ENCODE results near the gene COPZ2.
"Not testable (repeated sequence)": the region's sequence is repeated elsewhere in the genome, so short reads cannot be mapped to it uniquely, and the experiment has no call there.

COPZ2 gene

GRCh38 chr17:47994724-47995123 lies 42.9 kb downstream of the COPZ2 start:
- Histone ChIP-seq H3K9ac (ENCODE audit: low read depth, low read length) (no peak overlapping the region), H3K27ac (ENCODE audit: low read depth, low read length) (peak overlapping the region; percentile 61), H3K9me3 (ENCODE audit: control insufficient read depth, insufficient read depth, low read length) (no peaks in the 10 kb centered on the region), H3K36me3 (ENCODE audit: control insufficient read depth, insufficient read depth, low read length) (no peaks in the 10 kb centered on the region), H3K27me3 (ENCODE audit: control insufficient read depth, insufficient read depth, low read length) (0 out of 2 replicates have a peak, but pooled peaks cover 3% of the 10 kb centered on the region), H3K4me1 (ENCODE audit: control insufficient read depth, insufficient read depth, low read length) (peaks cover 35% of the 10 kb centered on the region), H3K4me3 (ENCODE audit: low read depth, low read length) (no peak overlapping the region)

- Histone ChIP-seq H3K27me3 (ENCODE audit: control insufficient read depth, insufficient read depth, low read length) (0 out of 2 replicates have a peak, but pooled peaks cover 3% of the 10 kb centered on the region), H3K4me3 (ENCODE audit: low read depth, low read length) (no peak overlapping the region), H3K36me3 (ENCODE audit: control insufficient read depth, insufficient read depth, low read length) (no peaks in the 10 kb centered on the region), H3K4me1 (ENCODE audit: control insufficient read depth, insufficient read depth, low read length) (peaks cover 31% of the 10 kb centered on the region), H3K27ac (ENCODE audit: low read depth, low read length) (no peak overlapping the region), H3K9ac (ENCODE audit: low read depth, low read length) (no peak overlapping the region), H3K9me3 (ENCODE audit: control insufficient read depth, insufficient read depth, low read length) (no peaks in the 10 kb centered on the region)
These were observed 43.6 kb downstream of the COPZ2 start for GRCh38 chr17:47993964-47994363.

GRCh38 chr17:47993031-47993564 lies 44.5 kb downstream of the COPZ2 start:
- Histone ChIP-seq H3K27me3 (ENCODE audit: control insufficient read depth, insufficient read depth, low read length) (0 out of 2 replicates have a peak, but pooled peaks cover 3% of the 10 kb centered on the region), H3K4me1 (ENCODE audit: control insufficient read depth, insufficient read depth, low read length) (peaks cover 31% of the 10 kb centered on the region), H3K9me3 (ENCODE audit: control insufficient read depth, insufficient read depth, low read length) (no peaks in the 10 kb centered on the region), H3K4me3 (ENCODE audit: low read depth, low read length) (no peak overlapping the region), H3K27ac (ENCODE audit: low read depth, low read length) (no peak overlapping the region), H3K36me3 (ENCODE audit: control insufficient read depth, insufficient read depth, low read length) (no peaks in the 10 kb centered on the region), H3K9ac (ENCODE audit: low read depth, low read length) (no peak overlapping the region)

- Histone ChIP-seq H3K27ac (ENCODE audit: low read depth, low read length) (no peak overlapping the region), H3K4me1 (ENCODE audit: control insufficient read depth, insufficient read depth, low read length) (peaks cover 39% of the 10 kb centered on the region), H3K36me3 (ENCODE audit: control insufficient read depth, insufficient read depth, low read length) (no peaks in the 10 kb centered on the region), H3K4me3 (ENCODE audit: low read depth, low read length) (no peak overlapping the region), H3K9me3 (ENCODE audit: control insufficient read depth, insufficient read depth, low read length) (no peaks in the 10 kb centered on the region), H3K27me3 (ENCODE audit: control insufficient read depth, insufficient read depth, low read length) (0 out of 2 replicates have a peak, but pooled peaks cover 3% of the 10 kb centered on the region), H3K9ac (ENCODE audit: low read depth, low read length) (no peak overlapping the region)
These were observed 45.4 kb downstream of the COPZ2 start for GRCh38 chr17:47992216-47992615.

DNA sequence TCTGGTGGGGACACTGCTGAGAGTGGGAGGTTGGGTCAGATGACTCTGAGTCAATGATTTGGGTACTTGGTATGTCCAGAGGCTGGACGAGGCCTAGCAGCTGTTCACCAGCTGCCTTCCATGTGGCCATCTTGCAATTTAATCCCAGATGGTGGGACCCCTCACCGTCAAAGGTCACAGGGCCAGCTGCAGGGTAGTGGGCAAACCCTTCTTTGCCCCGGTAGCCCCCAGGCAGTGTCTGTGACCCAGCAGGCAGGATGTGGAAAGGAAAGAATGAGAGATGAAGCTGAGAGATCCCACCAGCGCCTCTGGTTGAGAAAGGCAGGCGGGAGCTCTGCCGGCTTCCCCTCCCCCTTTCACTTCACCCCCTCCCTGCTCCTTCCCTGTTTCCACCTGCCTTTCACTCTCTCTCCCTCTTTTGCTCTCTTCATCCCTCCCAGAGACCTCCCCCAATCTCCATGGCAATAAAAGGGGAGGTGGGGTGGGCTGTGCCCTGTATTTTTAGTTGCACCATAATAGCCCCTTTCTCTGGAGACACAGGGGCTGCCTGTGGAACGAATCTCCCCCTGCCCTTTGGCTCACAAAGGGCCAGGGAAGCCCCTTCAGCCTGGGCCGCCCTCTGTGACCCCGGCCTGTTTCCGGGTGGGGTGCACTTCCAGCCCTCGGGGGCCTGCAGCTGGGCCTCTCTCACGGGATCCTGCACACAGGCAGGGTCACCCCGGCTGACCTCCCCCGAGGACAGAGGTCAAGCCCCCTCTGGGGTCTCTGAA lies 46.5 kb downstream of the COPZ2 start:
- Histone ChIP-seq H3K27ac (ENCODE audit: low read depth, low read length) (peak overlapping the region; percentile 85), H3K36me3 (ENCODE audit: control insufficient read depth, insufficient read depth, low read length) (no peaks in the 10 kb centered on the region), H3K27me3 (ENCODE audit: control insufficient read depth, insufficient read depth, low read length) (0 out of 2 replicates have a peak, but pooled peaks cover 3% of the 10 kb centered on the region), H3K9ac (ENCODE audit: low read depth, low read length) (no peak overlapping the region), H3K4me1 (ENCODE audit: control insufficient read depth, insufficient read depth, low read length) (peaks cover 47% of the 10 kb centered on the region), H3K4me3 (ENCODE audit: low read depth, low read length) (peak overlapping the region; percentile 23; the same call in 1 of the 2 replicates), H3K9me3 (ENCODE audit: control insufficient read depth, insufficient read depth, low read length) (no peaks in the 10 kb centered on the region)

DNA sequence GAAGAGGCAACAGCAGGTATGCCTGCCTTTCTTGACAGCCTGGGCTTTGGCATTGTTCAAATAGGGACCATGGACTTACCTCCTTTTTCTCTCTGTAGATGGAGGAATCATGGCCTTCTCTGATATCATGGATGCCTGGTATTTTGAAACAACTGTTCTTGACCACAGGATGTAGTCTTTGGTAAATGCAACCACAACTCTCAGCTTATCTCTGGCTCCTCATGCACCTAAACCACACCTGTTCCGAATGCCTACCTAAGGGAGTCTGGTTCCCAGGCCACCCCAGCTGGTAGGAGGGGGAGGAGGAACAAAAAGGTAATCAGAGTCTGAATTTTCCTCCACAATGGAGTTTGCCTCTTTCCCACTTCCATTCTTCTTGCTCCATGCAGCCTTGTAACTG lies 47.9 kb downstream of the COPZ2 start:
- Histone ChIP-seq H3K27me3 (ENCODE audit: control insufficient read depth, insufficient read depth, low read length) (no peaks in the 10 kb centered on the region), H3K4me3 (ENCODE audit: low read depth, low read length) (no peak overlapping the region), H3K9ac (ENCODE audit: low read depth, low read length) (no peak overlapping the region), H3K9me3 (ENCODE audit: control insufficient read depth, insufficient read depth, low read length) (no peaks in the 10 kb centered on the region), H3K4me1 (ENCODE audit: control insufficient read depth, insufficient read depth, low read length) (peaks cover 35% of the 10 kb centered on the region), H3K27ac (ENCODE audit: low read depth, low read length) (no peak overlapping the region), H3K36me3 (ENCODE audit: control insufficient read depth, insufficient read depth, low read length) (no peaks in the 10 kb centered on the region)

DNA sequence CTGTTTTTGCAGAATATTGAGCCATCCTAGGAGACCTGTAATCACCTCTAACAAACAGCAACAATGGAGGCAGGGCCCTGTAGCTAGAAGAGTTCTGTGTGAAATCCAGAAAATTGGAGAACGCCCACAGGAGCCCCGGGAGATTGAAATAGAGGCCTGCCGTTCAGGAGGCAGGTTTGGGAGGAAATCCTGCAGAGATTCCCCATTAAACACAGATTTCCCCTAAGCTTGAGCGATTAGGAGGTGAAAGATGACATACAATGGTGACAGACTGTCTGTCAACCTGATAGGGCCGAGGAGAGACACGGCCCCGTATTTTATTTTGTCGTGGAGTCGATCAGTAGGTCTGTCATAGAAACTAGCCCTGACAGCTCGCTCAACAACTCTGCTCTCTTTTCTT lies 48.4 kb downstream of the COPZ2 start:
- Histone ChIP-seq H3K9ac (ENCODE audit: low read depth, low read length) (no peak overlapping the region), H3K27me3 (ENCODE audit: control insufficient read depth, insufficient read depth, low read length) (no peaks in the 10 kb centered on the region), H3K9me3 (ENCODE audit: control insufficient read depth, insufficient read depth, low read length) (no peaks in the 10 kb centered on the region), H3K4me1 (ENCODE audit: control insufficient read depth, insufficient read depth, low read length) (peaks cover 32% of the 10 kb centered on the region), H3K4me3 (ENCODE audit: low read depth, low read length) (no peak overlapping the region), H3K27ac (ENCODE audit: low read depth, low read length) (no peak overlapping the region), H3K36me3 (ENCODE audit: control insufficient read depth, insufficient read depth, low read length) (peaks cover 2% of the 10 kb centered on the region; the same call in 1 of the 2 replicates)

- not testable (repeated sequence) for H3K27me3 ChIP-seq (ENCODE audit: control insufficient read depth, insufficient read depth, low read length); H3K9me3 ChIP-seq (ENCODE audit: control insufficient read depth, insufficient read depth, low read length); H3K27ac ChIP-seq (ENCODE audit: low read depth, low read length); H3K4me3 ChIP-seq (ENCODE audit: low read depth, low read length); H3K36me3 ChIP-seq (ENCODE audit: control insufficient read depth, insufficient read depth, low read length); H3K9ac ChIP-seq (ENCODE audit: low read depth, low read length)
- H3K4me1 ChIP-seq (ENCODE audit: control insufficient read depth, insufficient read depth, low read length), result peaks cover 32% of the 10 kb centered on the region
These were observed 49.2 kb downstream of the COPZ2 start for GRCh38 chr17:47988445-47988844.

GRCh38 chr17:47987240-47987835 lies 50.3 kb downstream of the COPZ2 start:
- H3K36me3 ChIP-seq (ENCODE audit: control insufficient read depth, insufficient read depth, low read length), result peaks cover 19% of the 10 kb centered on the region
- H3K27me3 ChIP-seq (ENCODE audit: control insufficient read depth, insufficient read depth, low read length), result no peaks in the 10 kb centered on the region
- peaks cover 32% of the 10 kb centered on the region for H3K4me1 ChIP-seq (ENCODE audit: control insufficient read depth, insufficient read depth, low read length)
- no peak overlapping the region for H3K4me3 ChIP-seq (ENCODE audit: low read depth, low read length)
- H3K9ac ChIP-seq (ENCODE audit: low read depth, low read length), result no peak overlapping the region
- no peaks in the 10 kb centered on the region for H3K9me3 ChIP-seq (ENCODE audit: control insufficient read depth, insufficient read depth, low read length)
- peak overlapping the region; percentile 48 for H3K27ac ChIP-seq (ENCODE audit: low read depth, low read length)

GRCh38 chr17:47986520-47986919 lies 51.1 kb downstream of the COPZ2 start:
- peaks cover 27% of the 10 kb centered on the region for H3K36me3 ChIP-seq (ENCODE audit: control insufficient read depth, insufficient read depth, low read length)

More at GRCh38 chr17:47986520-47986919, 51.1 kb downstream of the COPZ2 start:
- no peak overlapping the region for H3K9ac ChIP-seq (ENCODE audit: low read depth, low read length)
- H3K4me3 ChIP-seq (ENCODE audit: low read depth, low read length), result no peak overlapping the region
- H3K27me3 ChIP-seq (ENCODE audit: control insufficient read depth, insufficient read depth, low read length), result no peaks in the 10 kb centered on the region
- peaks cover 26% of the 10 kb centered on the region for H3K4me1 ChIP-seq (ENCODE audit: control insufficient read depth, insufficient read depth, low read length)
- no peaks in the 10 kb centered on the region for H3K9me3 ChIP-seq (ENCODE audit: control insufficient read depth, insufficient read depth, low read length)
- peak overlapping the region; percentile 29 for H3K27ac ChIP-seq (ENCODE audit: low read depth, low read length)
